Dermis lymphatic vessel endothelial cell (primary cell): Measurements from ENCODE around the gene IL17RC. TPM values are rescaled to one million over a fixed set of nuclear protein-coding genes. Genes with fewer than 3 reads are reported as not detected.

Experiments used
- total RNA-seq: library from RNA; depleted of rRNA; stranded (reverse); fragments of >200 nt; gene quantifications from 2 replicates; pipeline ENCODE4 v1.2.1, GENCODE V29; 2014

Gene IL17RC, protein sequence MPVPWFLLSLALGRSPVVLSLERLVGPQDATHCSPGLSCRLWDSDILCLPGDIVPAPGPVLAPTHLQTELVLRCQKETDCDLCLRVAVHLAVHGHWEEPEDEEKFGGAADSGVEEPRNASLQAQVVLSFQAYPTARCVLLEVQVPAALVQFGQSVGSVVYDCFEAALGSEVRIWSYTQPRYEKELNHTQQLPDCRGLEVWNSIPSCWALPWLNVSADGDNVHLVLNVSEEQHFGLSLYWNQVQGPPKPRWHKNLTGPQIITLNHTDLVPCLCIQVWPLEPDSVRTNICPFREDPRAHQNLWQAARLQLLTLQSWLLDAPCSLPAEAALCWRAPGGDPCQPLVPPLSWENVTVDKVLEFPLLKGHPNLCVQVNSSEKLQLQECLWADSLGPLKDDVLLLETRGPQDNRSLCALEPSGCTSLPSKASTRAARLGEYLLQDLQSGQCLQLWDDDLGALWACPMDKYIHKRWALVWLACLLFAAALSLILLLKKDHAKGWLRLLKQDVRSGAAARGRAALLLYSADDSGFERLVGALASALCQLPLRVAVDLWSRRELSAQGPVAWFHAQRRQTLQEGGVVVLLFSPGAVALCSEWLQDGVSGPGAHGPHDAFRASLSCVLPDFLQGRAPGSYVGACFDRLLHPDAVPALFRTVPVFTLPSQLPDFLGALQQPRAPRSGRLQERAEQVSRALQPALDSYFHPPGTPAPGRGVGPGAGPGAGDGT
- 17.4 and 20.3 TPM in 2 replicates for total RNA-seq

DNA sequence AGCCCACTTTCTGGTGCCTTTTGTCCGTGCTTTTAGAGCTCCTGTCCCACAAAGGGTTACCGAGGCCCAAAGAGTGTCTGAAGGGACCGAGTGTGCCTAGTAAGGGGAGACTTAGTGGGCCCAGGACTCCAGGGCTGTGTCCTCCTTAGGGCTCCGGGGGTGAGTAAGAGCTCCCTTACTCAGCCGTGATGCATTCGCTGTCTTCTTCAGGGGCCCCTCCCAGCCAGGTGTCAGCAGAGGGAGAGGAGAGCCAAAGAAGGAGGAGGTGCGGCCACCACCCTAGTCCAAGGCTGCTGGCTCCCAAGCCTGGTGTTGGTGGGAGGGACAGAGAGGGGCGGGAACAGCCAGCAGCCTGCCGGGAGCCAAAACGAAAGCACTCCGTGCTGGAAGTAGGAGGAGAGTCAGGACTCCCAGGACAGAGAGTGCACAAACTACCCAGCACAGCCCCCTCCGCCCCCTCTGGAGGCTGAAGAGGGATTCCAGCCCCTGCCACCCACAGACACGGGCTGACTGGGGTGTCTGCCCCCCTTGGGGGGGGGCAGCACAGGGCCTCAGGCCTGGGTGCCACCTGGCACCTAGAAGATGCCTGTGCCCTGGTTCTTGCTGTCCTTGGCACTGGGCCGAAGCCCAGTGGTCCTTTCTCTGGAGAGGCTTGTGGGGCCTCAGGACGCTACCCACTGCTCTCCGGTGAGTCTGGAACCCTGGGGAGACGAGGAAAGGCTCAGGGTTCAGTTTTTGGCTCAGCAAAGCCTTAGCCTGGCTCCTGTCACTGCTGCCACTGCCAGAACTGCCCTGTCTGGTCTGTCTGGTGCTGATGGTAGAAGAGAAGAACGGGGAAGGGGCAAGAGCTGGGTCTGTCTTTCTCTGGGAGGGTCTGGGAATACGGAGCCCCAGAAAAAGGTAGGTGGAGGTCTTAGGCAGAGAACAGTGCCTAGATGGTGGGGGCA is at the start of gene IL17RC:
Gene IL17RC (plus strand): TSS at position 365 of the 947 bp plus-strand sequence. CDS start 218 bp downstream, at position 583.

DNA sequence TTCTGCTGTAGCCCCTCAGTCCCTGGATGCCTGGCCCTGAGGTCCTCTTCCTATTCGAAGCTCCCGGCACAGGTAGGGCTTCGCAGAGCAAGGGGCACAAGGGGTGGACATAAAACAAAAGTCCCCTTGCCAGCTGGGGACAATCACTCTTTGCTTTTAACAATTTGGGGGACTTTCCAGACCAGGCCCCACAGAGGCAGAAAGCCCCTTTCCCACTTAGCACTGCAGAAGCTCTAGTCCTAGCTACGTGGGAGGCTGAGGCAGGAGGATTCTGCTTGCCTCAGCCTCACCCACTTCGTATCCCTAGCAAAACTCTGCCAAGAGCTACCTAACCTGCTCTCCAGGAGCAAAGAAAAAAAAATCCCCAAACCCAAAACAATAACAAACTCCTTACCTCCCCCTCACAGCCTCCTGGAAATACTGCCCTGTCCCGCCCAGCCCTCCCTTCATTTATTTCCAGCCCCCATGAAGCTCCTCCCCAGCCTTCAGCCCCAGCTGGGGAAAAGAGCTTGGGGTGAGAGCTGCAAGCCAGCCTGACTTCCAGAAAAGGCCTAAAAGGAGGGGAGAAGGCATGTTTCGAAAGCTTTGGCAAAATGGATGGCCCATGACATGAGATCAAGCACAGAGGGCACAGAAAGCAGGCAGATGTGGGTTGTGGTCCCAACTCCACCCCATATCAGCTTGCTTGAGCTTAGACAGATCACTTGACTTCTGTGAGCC is 36.9 kb upstream of the IL17RC start, which contains the start of gene CIDEC:
Gene CIDEC (minus strand): TSS at position 424 of the 720 bp plus-strand sequence. CDS start 1,767 bp downstream, outside the sequence.

DNA sequence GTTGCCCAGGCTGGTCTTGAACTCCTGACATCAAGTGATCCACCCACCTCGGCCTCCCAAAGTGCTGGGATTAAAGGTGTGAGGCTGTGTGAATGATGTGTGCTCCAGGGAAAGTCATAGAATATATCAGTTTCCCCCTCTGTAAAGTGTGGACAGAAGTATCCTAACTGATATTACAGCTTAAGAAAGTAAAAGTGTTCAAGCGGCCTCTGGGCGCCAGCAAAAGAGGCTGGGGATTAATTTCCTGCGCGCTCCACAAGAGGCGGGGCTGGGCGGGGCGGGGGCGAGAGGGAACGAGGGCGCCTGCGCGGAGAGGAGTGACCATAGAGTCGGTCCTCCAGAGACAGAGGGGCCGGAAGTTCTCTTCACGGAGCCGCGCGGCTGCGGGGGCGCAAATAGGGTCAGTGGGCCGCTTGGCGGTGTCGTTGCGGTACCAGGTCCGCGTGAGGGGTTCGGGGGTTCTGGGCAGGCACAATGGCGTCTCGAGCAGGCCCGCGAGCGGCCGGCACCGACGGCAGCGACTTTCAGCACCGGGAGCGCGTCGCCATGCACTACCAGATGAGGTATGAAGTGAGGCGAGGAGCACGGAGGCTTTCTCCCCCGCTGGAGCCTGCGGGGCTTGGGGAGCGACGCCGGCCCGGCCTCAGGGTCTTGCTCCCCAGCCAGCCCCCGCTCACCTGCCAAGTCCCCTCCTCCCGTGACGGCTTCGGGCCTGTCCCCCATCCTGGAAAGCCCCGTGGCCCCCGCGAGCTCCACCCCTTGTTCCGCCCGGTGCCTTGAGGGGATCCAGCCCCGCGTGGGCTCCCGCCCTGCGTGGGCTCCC is 26.4 kb upstream of the IL17RC start, which contains the start of gene JAGN1:
Gene JAGN1 (plus strand): TSS at position 362 of the 823 bp plus-strand sequence. CDS start 113 bp downstream, at position 475.

DNA sequence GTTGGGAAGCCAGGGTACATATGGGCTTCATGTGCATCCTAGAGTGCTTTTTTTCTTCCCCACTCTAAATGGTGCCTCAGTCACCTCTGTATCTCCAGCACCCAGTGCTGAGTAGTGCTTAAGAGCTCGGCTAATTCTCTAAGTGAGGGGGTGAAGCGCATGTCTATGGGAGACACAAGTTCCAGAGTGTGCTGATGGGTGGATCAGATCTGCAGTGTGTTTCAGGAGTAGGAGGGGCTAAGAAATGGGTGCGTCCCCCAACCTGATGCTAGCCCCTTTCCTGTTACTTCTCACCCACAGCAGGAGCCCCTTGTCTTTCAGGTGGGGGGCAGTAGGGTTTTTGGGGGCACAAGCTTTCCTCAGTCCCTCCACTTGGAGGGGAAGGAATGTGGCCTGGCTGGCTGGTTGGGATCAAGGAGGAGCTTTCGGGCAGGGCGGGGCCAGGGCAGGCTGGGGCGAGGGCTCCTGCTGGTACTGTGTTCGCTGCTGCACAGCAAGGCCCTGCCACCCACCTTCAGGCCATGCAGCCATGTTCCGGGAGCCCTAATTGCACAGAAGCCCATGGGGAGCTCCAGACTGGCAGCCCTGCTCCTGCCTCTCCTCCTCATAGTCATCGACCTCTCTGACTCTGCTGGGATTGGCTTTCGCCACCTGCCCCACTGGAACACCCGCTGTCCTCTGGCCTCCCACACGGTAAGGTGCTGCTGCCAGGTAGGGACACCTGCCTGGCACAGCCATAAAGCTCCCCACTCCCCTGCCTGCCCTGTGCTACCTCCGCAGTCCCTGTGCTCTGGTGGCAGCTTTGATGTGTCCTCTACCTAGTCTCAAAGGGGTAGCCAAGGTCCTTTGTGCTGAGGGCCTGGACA is 14.3 kb upstream of the IL17RC start, which contains the start of gene IL17RE:
Gene IL17RE (plus strand): TSS at position 477 of the 866 bp plus-strand sequence. CDS start 85 bp downstream, at position 562.

DNA sequence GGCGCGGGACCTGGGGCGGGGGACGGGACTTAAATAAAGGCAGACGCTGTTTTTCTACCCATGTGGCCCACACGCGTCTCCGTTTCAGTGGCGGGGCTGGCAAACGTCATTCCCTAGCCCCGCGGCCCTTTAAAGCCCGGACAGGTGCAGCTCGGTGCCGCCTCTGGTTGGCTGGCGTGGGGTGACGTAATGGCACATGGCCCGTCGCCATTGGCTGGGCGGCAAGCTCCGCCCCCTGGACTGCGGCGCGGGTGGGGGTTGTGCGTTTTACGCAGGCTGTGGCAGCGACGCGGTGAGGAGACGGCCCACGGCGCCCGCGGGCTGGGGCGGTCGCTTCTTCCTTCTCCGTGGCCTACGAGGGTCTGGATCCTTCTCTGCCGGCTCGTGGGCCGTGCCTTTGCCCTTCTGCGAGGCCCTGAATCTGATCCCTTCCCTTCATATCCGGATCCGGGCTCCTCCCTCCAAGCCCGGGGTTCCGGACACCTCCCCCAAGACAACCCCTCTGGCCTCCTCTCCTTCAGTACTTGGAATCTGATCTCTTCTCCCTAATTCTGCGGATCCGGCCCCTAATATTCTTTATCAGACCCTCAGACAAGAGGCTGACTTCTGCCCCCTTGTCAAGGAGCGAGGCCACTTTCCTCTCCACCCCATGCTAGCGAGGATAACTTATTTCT is 16.8 kb downstream of the IL17RC start, which contains the start of gene CRELD1:
Gene CRELD1 (plus strand): TSS at position 274 of the 674 bp plus-strand sequence. CDS start 605 bp downstream, outside the sequence.

DNA sequence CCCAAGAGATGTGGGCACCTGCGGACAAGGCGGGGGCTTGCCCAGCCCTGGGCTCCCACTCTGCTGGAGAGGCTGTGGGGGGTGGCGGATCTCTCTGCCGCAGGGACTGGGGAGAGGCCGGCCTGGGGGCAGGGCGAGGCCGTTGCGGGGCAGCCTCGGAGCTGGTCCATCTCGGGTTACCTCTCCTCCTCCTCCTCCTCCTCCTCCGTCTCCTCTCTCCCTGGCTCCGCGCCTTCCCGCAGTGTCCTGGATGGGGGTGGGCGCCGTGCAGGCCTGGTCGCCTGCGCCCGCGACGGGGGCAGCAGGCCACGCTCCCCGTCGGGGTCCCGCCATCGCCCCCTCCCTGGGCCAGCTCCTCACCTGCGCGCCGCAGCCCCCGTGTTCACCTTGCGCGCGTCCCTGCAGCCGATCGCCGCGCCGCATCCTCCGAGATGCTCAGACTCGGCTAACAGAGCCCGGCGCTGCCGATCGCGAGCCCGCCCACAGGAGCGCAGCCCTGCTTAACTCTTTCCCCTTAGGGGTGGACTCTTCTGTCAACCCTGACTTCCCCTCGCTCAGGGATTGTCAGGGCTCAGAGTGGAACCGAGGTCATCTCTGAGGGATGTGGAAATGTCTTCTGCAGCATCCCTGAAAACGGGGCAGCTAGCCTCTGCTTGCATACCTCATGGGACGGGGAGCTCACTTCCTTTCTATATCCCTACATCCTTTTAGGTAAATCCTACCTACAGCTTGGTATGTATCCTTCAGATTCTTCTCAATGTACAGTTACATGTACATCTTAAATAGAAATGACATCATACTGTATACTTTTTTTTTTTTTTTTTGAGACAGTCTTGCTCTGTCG is 35.3 kb downstream of the IL17RC start, which contains the start of gene PRRT3:
Gene PRRT3 (minus strand): TSS at position 447 of the 844 bp plus-strand sequence. CDS start 2,293 bp downstream, outside the sequence.

Other genes starting within 250 kb of the IL17RC start
- not detected in 2 replicates for gene CPNE9, start 213.3 kb upstream of the IL17RC start, total RNA-seq
- 14.6 and 19.1 TPM in 2 replicates for gene BRPF1, start 185.4 kb upstream of the IL17RC start, total RNA-seq
- 11.9 and 14.4 TPM in 2 replicates for gene OGG1, start 167.1 kb upstream of the IL17RC start, total RNA-seq
- gene CAMK1, start 147.2 kb upstream of the IL17RC start, total RNA-seq = 23.9 and 27.6 TPM in 2 replicates
- 22.0 and 24.7 TPM in 2 replicates for gene TADA3, start 124.6 kb upstream of the IL17RC start, total RNA-seq
- gene ARPC4, start 124.0 kb upstream of the IL17RC start, total RNA-seq = 284 and 296 TPM in 2 replicates
- 5.8 and 6.0 TPM in 2 replicates for gene TTLL3, start 106.8 kb upstream of the IL17RC start, total RNA-seq
- gene RPUSD3, start 73.1 kb upstream of the IL17RC start, total RNA-seq = 14.1 and 18.9 TPM in 2 replicates
- not detected in 2 replicates for gene CIDEC, start 36.8 kb upstream of the IL17RC start, total RNA-seq
- gene JAGN1, start 26.5 kb upstream of the IL17RC start, total RNA-seq = 24.7 and 29.1 TPM in 2 replicates
- 0.09 and 0.11 TPM in 2 replicates for gene IL17RE, start 14.2 kb upstream of the IL17RC start, total RNA-seq
- 32.6 and 35.7 TPM in 2 replicates for gene CRELD1, start 16.7 kb downstream of the IL17RC start, total RNA-seq
- 0.52 and 0.54 TPM in 2 replicates for gene PRRT3, start 35.3 kb downstream of the IL17RC start, total RNA-seq
- 44.8 and 46.2 TPM in 2 replicates for gene EMC3, start 69.7 kb downstream of the IL17RC start, total RNA-seq
- 5.0 and 5.8 TPM in 2 replicates for gene FANCD2, start 109.3 kb downstream of the IL17RC start, total RNA-seq
- not detected in 2 replicates for gene FANCD2OS, start 191.2 kb downstream of the IL17RC start, total RNA-seq
- gene BRK1, start 198.6 kb downstream of the IL17RC start, total RNA-seq = 150 and 172 TPM in 2 replicates
- gene VHL, start 224.7 kb downstream of the IL17RC start, total RNA-seq = 44.2 and 69.1 TPM in 2 replicates
- 39.2 and 61.1 TPM in 2 replicates for gene IRAK2, start 247.8 kb downstream of the IL17RC start, total RNA-seq